ENCODE measurements around the gene MYLIP.

Gene MYLIP

GRCh38 chr6:16141514-16141913, 12.6 kb downstream of the MYLIP start:
- DNase-seq (ENCODE audit: low spot score) = no peak

GRCh38 chr6:16145038-16145437, 16.2 kb downstream of the MYLIP start:
- DNase-seq (ENCODE audit: low spot score) = no peak

DNA sequence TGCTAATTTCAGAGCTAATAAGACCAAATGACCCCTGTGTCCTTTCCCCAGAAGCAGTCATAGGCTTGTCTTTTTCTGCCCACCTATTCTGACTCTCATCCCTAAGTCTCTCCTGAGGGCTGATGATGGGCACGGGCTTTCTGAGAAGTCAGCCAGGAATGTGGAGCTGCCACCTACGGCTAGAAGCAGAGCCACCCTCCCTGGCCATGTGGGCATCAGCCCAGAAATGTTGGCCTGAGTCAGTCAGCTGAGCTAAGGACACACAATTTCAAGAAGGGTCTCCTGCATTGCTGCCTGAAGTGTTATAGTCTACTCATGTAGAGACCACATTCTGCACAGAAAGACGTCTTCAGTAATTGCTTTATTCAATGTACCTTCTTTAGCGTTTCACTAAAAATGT, 17.1 kb downstream of the MYLIP start:
- DNase-seq (ENCODE audit: low spot score) = no peak

- DNase-seq (ENCODE audit: low spot score) = no peak
These were observed 17.7 kb downstream of the MYLIP start for GRCh38 chr6:16146527-16146955.

DNA sequence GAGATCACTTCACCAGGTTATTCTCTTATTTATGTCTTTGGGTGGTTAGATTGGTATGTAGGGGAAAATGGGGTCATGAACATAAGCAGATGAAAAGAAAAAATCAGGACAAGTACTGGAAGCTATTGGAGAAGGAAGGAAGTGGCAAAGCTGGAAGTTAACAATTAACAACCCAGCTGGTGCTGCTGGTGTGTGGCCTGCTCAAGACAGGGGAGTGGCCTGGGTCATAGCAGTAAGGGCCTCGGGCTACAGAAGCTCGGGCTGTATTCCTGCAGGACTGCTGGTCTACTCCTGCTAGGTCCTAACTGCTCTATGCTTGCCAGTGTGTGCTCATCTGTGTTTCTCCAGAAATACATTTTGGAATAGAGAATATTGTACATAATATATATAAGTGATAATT, 19.6 kb downstream of the MYLIP start:
- DNase-seq (ENCODE audit: low spot score) = no peak

GRCh38 chr6:16149305-16149704, 20.4 kb downstream of the MYLIP start:
- no peak for DNase-seq (ENCODE audit: low spot score)

GRCh38 chr6:16150098-16150497, 21.2 kb downstream of the MYLIP start:
- DNase-seq (ENCODE audit: low spot score) = no peak

GRCh38 chr6:16153211-16153820, 24.4 kb downstream of the MYLIP start:
- DNase-seq (ENCODE audit: low spot score) = peak; percentile 89

GRCh38 chr6:16154904-16155303, 26.0 kb downstream of the MYLIP start:
- DNase-seq (ENCODE audit: low spot score) = no peak

- no peak for DNase-seq (ENCODE audit: low spot score)
These were observed 28.6 kb downstream of the MYLIP start for GRCh38 chr6:16157492-16157891.

DNA sequence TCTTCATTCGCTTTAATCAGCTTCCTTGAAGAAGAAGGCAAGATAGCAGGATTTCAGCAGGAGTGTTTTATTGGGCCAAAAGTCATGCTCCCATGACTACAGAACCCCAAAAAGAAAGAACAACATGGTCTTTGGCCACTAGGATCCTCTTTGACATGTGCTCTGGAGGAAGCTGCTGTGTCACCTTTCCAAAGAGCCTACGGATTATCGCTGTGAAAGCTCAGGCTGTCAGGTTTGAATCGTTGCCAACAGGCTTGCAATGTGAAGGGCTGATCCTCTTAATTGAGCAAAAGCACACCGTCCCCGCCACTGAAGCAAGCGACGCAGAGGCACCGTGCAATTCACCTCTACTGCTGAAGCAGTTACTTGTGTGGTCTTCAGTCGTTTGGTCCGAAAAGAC, 29.0 kb downstream of the MYLIP start:
- peak; percentile 46 for DNase-seq (ENCODE audit: low spot score)

GRCh38 chr6:16158943-16159557, 30.2 kb downstream of the MYLIP start:
- DNase-seq (ENCODE audit: low spot score) = peak; percentile 98

DNA sequence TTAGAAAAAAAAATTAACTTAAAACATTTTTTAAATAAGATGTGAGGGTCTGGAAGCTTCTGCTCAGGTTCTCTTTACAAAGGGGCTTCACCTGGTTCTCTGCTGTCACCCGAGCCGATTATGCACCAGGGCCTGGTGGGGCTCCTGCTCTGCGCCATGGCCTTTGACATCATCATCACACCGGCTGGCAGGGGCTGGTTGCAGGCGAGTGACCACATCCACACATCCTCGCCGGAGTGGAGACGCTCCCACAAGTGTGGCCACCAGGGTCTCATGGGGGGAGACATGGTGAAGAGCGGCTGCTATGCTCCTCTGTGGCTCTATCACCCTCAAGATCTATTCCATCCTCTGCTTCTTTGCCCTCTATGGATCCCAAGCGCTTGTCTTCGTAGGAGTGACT, 31.9 kb downstream of the MYLIP start:
- DNase-seq (ENCODE audit: low spot score) = no peak

DNA sequence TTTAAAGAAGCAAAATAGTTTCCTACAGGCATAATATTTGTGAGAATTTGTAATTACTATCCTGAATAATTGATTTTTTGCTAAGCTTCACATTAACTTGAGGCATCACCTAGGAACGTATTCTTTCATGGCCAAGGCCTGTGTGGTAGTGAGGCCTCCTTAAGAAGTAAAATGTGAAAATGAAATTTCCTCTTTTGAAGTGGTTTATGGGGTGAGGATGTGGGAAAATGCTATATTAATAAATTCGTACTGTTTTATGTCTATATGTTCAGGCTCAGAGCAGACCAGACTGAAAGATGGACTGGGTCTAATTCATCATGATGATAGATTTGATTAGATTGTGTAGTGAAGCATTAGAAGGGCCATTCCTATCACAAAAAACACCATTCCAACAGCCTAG, 33.1 kb downstream of the MYLIP start:
- DNase-seq (ENCODE audit: low spot score) = no peak

- no peak for DNase-seq (ENCODE audit: low spot score)
These were observed 34.2 kb downstream of the MYLIP start for GRCh38 chr6:16163066-16163465.

DNA sequence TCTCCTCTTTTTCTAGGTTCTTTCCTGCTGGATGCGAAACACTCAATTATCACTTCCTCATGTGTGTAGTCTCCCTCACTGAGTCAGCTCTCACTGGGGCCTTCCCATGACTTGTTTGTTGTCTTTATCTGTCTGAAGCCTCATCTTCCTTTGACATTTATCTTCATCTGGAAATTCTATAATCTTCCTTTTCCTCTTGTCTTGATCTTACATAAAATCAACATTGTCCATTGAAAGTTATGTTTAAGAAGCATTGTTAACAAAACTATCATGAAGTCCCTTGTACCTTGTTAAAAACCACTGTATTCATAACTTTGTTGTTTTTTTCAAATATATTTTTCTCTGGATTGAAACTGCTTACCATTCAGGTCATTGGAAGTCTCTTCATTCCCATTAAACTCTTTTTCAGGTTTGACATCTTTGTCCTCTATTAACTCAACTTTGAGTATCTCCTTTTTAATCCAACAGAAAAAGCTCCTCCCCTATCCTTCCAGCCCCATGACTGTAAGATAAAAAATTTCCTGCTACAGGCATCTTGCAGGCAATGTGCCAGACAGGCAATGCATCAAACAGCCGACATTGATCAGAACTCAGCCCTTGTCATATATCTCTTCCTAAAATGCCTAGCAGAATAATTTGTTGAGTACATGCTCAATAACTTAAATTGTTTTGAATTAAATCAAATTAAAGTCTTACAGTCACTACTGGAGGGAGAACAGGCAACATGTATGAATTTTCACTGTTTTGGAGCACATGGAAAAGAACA, 34.8 kb downstream of the MYLIP start:
- DNase-seq (ENCODE audit: low spot score) = no peak

GRCh38 chr6:16165641-16166040, 36.8 kb downstream of the MYLIP start:
- no peak for DNase-seq (ENCODE audit: low spot score)

DNA sequence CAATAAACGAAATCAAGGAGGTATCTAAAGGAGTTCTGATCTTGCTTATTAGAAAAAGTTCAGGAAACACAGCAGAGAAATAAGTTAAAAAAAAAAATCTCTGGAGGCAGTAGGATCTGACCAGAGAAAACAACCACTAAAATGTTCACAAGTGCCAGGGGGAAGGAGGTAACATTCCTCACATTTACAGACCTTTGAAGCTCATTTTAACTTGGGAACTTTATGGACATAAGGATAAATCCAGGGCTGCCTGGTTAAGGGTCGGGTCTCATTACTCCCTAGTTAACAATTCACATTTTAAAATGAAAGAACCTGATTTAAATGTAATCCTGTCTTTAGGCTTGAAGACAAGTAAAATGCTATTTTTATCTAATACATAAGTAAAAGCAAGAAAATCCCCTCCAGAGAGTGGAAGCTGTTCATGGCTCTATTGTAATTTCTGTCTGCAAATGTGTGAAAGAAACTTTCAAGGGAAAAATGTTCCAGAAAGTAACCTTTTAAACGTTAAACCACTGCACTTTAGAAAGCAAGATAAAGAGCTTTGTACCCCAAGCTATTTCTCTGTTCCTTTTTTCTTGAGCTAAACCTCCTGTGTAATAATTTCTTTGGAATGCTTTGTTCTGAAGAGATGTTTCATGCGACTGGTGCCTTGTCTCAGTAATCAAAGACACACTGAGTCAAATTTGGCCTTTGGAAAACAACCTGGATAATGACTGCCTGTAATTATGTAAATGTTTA, 38.2 kb downstream of the MYLIP start:
- no peak for DNase-seq (ENCODE audit: low spot score)

DNA sequence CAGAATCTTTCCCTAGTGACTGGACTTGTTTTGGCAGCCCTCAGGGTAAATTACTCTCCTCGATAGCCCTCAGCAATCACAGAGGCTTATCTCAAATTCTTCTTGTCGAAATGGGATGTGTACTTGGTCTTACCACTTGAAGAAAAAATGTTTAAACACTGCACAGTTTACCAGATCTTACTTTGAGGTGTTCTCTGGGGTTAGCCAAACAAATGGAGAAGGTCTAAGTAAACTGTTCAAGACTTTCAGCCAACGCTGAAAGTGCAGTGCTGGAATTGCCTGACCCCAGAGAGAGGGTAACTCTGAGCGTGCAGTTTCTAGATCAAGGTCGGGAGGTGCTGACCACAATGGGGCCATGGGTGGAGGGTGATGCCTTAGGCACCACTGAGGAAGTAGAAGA, 39.2 kb downstream of the MYLIP start:
- no peak for DNase-seq (ENCODE audit: low spot score)

DNA sequence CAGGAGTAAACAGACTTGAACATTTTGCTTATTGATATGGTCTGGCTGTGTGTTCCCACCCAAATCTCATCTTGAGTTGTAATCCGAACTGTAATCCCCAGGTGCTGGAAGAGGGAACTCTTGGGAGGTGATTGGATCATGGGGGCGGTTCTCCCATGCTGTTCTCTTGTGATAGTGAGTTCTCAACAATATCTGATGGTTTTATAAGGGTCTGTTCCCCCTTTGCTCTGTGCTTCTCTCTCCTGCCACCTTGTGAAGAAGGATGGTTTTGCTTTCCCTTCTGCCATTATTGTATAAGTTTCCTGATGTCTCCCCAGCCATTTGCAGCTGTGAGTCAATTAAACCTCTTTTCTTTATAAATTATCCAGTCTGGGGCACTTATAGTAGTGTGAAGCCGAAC, 40.0 kb downstream of the MYLIP start:
- DNase-seq (ENCODE audit: low spot score) = peak; percentile 87

- no peak for DNase-seq (ENCODE audit: low spot score)
These were observed 42.5 kb downstream of the MYLIP start for GRCh38 chr6:16171400-16171799.

DNA sequence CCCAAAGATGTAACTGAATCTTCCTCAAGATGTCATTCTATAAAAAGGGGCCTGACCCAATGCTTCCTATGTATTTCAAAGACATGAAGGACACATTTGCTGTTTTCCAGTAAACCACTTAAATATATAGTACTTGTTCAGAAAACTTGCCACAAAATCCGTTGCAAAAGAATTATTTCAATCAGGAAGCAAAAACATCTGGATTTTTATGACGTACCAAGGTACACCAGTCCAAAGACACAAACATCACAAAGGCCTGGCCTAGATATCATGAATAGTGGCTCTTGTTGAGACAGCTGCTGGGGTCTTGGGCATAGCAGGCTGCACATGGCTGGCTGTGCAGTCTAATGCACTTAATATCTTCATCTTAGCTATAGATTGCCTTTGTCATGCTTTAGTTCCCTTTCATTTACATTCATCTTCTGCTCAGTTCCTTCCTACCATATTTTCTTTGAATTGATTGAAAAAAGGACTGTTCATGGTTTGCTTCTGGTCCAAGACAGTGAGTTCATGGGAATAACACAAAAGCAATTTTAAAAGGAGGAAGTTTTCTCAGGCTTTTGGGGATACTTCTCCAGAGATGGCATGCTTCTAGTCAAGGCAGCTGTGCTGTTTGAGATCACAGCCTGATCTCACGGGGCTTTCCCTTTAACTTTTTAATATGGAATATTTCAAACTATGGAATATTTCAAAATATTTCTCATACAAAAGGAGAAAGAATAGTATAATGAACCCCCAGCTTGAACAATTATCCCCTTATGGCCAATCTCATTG, 44.5 kb downstream of the MYLIP start:
- no peak for DNase-seq (ENCODE audit: low spot score)
